Activated gamma-delta T cell (primary cell): ENCODE measurements around the gene EDDM13.
"Not testable (repeated sequence)": the region's sequence is repeated elsewhere in the genome, so short reads cannot be mapped to it uniquely, and the experiment has no call there.

ENCODE experiments used
- DNase-seq: peaks from one replicate; lab custom pipeline; 2025; lab: John Stamatoyannopoulos, UW

Gene EDDM13

GRCh38 chr19:56321254-56321988 lies 48.9 kb downstream of the EDDM13 start:
- DNase-seq: no peak

GRCh38 chr19:56321989-56322440 lies 49.5 kb downstream of the EDDM13 start:
- DNase-seq: no peak

GRCh38 chr19:56324436-56324835 lies 51.9 kb downstream of the EDDM13 start:
- no peak for DNase-seq

GRCh38 chr19:56332695-56333094 lies 60.1 kb downstream of the EDDM13 start:
- no peak for DNase-seq

DNA sequence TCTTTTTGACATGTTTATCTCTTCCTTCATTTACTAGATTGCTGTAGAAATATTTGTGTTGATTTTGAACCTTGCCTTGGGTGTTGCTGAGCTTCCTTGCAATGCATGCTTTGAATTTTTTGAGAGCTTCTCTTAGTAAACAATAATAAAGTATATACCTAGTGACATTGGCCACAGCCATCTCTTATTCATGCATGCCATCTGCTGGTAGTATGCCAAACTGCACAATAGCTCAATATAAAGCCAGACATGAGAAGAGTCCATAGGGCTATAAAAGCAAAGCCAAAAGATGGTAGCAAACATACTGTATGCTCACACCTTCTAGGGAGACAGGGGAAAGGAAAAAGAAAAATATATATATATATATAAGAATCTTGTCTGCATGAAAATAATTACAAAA lies 61.0 kb downstream of the EDDM13 start:
- no peak for DNase-seq

- DNase-seq: not testable (repeated sequence)
Measured at GRCh38 chr19:56335371-56335770, 62.8 kb downstream of the EDDM13 start.

DNA sequence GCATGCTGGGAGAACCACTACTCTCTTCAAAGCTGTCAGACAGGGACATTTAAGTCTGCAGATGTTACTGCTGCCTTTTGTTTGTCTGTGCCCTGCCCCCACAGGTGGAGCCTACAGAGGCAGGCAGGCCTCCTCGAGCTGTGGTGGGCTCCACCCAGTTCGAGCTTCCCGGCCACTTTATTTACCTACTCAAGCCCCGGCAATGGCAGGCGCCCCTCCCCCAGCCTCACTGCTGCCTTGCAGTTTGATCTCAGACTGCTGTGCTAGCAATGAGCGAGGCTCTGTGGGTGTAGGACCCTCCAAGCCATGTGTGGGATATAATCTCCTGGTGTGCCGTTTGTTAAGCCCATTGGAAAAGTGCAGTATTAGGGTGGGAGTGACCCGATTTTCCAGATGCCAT lies 64.5 kb downstream of the EDDM13 start:
- DNase-seq: not testable (repeated sequence)

GRCh38 chr19:56339031-56339430 lies 66.5 kb downstream of the EDDM13 start:
- not testable (repeated sequence) for DNase-seq

DNA sequence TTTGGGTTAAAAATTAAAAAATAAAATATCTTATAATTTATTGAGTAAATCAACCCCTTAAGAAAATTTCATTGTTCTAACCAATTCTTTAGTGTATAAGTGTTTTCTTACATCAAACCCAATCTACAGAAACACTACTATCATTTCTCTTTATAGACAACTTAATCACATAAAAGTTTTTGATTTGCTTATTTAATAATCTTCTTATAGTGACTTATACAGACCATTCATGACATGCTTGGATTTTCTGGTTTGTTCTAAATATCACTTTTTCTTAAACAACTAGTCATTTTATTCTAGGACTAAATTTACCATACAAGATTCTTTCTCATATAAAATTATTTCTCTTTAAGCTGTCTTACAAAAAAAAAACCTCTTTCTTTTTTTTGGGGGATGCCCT lies 69.4 kb downstream of the EDDM13 start:
- no peak for DNase-seq

- DNase-seq: no peak
Measured at GRCh38 chr19:56347163-56347778, 74.7 kb downstream of the EDDM13 start.

GRCh38 chr19:56348289-56348877 lies 75.8 kb downstream of the EDDM13 start:
- DNase-seq: no peak

DNA sequence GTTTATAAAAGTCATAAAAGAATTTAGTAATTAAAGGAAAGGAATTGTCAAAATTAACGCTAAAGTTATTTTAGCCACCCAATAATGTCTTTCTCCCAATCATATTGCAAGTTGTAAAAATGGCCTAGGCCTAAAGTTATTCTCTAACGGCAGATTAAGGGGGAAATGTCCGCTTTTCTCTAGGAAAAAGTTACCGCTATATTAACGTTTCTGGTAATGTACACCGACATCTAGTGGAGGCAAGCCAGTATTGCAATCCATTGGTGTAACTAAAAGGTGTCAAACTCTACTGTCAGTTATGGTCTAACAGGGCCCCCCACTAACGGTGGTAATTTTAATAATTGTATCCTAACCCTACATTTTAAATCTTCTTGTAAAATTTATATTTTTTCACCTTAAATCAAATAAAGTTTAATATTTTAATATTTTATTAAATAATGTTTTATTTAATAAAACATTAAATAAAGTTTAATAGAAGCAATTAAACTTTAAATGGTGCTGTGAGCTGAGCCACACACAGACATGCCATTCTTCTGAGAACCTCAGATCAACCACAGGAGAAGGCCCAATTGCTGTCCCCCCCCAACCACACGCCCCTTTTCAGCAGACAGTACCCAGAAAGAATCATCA lies 78.0 kb downstream of the EDDM13 start:
- no peak for DNase-seq

- no peak for DNase-seq
Measured at GRCh38 chr19:56351208-56351607, 78.7 kb downstream of the EDDM13 start.

DNA sequence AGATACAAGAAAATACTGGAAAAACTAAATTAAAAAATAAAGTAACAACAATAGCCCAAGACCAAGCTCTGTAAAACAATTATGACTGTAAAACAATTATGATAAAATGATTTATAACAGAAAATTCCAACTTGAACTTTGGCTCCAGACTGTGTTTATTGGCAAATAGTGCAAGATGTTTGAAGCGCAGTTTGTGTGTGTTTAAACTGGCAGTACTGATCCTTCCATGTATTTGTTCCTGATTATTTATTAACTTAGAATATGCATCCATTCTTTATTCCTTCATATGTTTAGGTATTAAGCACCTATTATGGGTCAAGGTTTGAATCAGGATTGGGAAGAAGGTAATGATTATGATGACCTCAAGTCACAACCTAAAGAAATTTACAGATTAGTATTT lies 83.0 kb downstream of the EDDM13 start:
- DNase-seq: no peak

GRCh38 chr19:56356944-56357343 lies 84.4 kb downstream of the EDDM13 start:
- no peak for DNase-seq
